Endothelial cell (in vitro differentiated cells): ENCODE measurements around the gene OR2T11. TPM values are rescaled to one million over a fixed set of nuclear protein-coding genes. Genes with fewer than 3 reads are reported as not detected.
"Not testable (repeated sequence)": the region's sequence is repeated elsewhere in the genome, so short reads cannot be mapped to it uniquely, and the experiment has no call there.

Source experiments
- DNase-seq: peaks from one replicate; pipeline ENCODE4 v3.0.0; 2021; ENCODE audit warnings: low spot score
- H3K27ac Mint-ChIP-seq: one replicate; pipeline ENCODE4 v1.8.0; 2021; ENCODE audit warnings: mixed read lengths, inconsistent platforms; ENCODE audit not compliant: unreplicated experiment
- H3K27me3 Mint-ChIP-seq: one replicate; pipeline ENCODE4 v1.8.0; 2021; ENCODE audit warnings: mild to moderate bottlenecking, moderate library complexity, mixed read lengths, inconsistent platforms; ENCODE audit not compliant: unreplicated experiment
- H3K36me3 Mint-ChIP-seq: one replicate; pipeline ENCODE4 v1.8.0; 2021; ENCODE audit warnings: mild to moderate bottlenecking, low read depth, mixed read lengths, inconsistent platforms; ENCODE audit not compliant: unreplicated experiment
- H3K4me1 Mint-ChIP-seq: one replicate; pipeline ENCODE4 v1.8.0; 2021; ENCODE audit warnings: mild to moderate bottlenecking, mixed read lengths, inconsistent platforms; ENCODE audit not compliant: unreplicated experiment
- H3K4me3 Mint-ChIP-seq: one replicate; pipeline ENCODE4 v1.8.0; 2021; ENCODE audit warnings: mild to moderate bottlenecking, mixed read lengths, inconsistent platforms; ENCODE audit not compliant: unreplicated experiment
- H3K9me3 Mint-ChIP-seq: one replicate; pipeline ENCODE4 v1.8.0; 2021; ENCODE audit warnings: mixed read lengths, inconsistent platforms; ENCODE audit not compliant: unreplicated experiment
- CTCF ChIP-seq: fragments of 200-600 bp; sonication (generic); IDR thresholded peaks from one replicate; pipeline ENCODE4 v1.5.0; 2021; ENCODE audit warnings: antibody characterized with exemption; ENCODE audit not compliant: unreplicated experiment
- total RNA-seq: library from RNA; stranded (reverse); fragmentation: NEBNext Ultra II Directional; extraction: Animal tissue kit (Norgen Biotek cat#: 25700); gene quantifications from one replicate; pipeline ENCODE4 v1.2.1, GENCODE V29; 2021; ENCODE audit not compliant: unreplicated experiment

The OR2T11 gene
- total RNA-seq, 1 donor from 2014 or later: not detected

GRCh38 chr1:248589334-248589733, 45.6 kb downstream of the OR2T11 start:
- Mint-ChIP-seq H3K4me3 (no peak overlapping the region), H3K36me3 (no peaks in the 10 kb centered on the region), H3K4me1 (no peaks in the 10 kb centered on the region), H3K9me3 (peaks cover 18% of the 10 kb centered on the region), H3K27me3 (peaks cover 2% of the 10 kb centered on the region), H3K27ac (no peak overlapping the region)
- TF ChIP-seq CTCF: no peak
- no peak for DNase-seq

- H3K27me3 Mint-ChIP-seq: no peaks in the 10 kb centered on the region
- H3K4me3 Mint-ChIP-seq: no peak overlapping the region
- TF ChIP-seq CTCF: no peak
- H3K36me3 Mint-ChIP-seq: no peaks in the 10 kb centered on the region
- peaks cover 8% of the 10 kb centered on the region for H3K9me3 Mint-ChIP-seq
- H3K27ac Mint-ChIP-seq: no peak overlapping the region
- no peaks in the 10 kb centered on the region for H3K4me1 Mint-ChIP-seq
- no peak for DNase-seq
These were observed 49.6 kb downstream of the OR2T11 start for GRCh38 chr1:248585266-248585665.

GRCh38 chr1:248576260-248576980, 58.5 kb downstream of the OR2T11 start:
- Mint-ChIP-seq H3K4me1 (no peaks in the 10 kb centered on the region), H3K4me3 (no peak overlapping the region), H3K27me3 (peaks cover 2% of the 10 kb centered on the region), H3K27ac (no peak overlapping the region), H3K9me3 (peaks cover 14% of the 10 kb centered on the region), H3K36me3 (no peaks in the 10 kb centered on the region)
- no peak for TF ChIP-seq CTCF
- no peak for DNase-seq

- DNase-seq, H3K27ac Mint-ChIP-seq, H3K27me3 Mint-ChIP-seq, H3K36me3 Mint-ChIP-seq, H3K4me1 Mint-ChIP-seq, H3K4me3 Mint-ChIP-seq: not testable (repeated sequence)
- H3K9me3 Mint-ChIP-seq: peaks cover 10% of the 10 kb centered on the region
These were observed 60.2 kb downstream of the OR2T11 start, which contains the start of gene OR2T34 for GRCh38 chr1:248574657-248575056. TSS of gene OR2T34 (minus strand) at chr1:248574757. CDS start at chr1:248574757, 0 bp downstream.

- not testable (repeated sequence) for H3K9me3 Mint-ChIP-seq
These were observed 61.0 kb downstream of the OR2T11 start for GRCh38 chr1:248573856-248574255.

More at GRCh38 chr1:248573856-248574255, 61.0 kb downstream of the OR2T11 start:
- not testable (repeated sequence) for H3K4me1 Mint-ChIP-seq, H3K27me3 Mint-ChIP-seq, H3K4me3 Mint-ChIP-seq, DNase-seq, H3K27ac Mint-ChIP-seq, H3K36me3 Mint-ChIP-seq

Other genes with a start within 250 kb of the OR2T11 start
- gene OR2T1, start 232.0 kb downstream of the OR2T11 start, total RNA-seq: not detected
- not detected for gene OR2T2, start 189.5 kb downstream of the OR2T11 start, total RNA-seq
- not detected for gene OR2T3, start 161.7 kb downstream of the OR2T11 start, total RNA-seq
- gene OR2T5, start 146.5 kb downstream of the OR2T11 start, total RNA-seq: not detected
- gene OR2G6, start 127.0 kb downstream of the OR2T11 start, total RNA-seq: not detected
- not detected for gene OR2T29, start 72.3 kb downstream of the OR2T11 start, total RNA-seq
- gene OR2T34, start 60.3 kb downstream of the OR2T11 start, total RNA-seq: not detected
- gene OR2T10, start 37.4 kb downstream of the OR2T11 start, total RNA-seq: not detected
- not detected for gene OR2T35, start 10.2 kb upstream of the OR2T11 start, total RNA-seq
- gene OR2T27, start 20.4 kb upstream of the OR2T11 start, total RNA-seq: not detected
- not detected for gene OR14I1, start 67.7 kb upstream of the OR2T11 start, total RNA-seq
- not detected for gene LYPD8, start 120.7 kb upstream of the OR2T11 start, total RNA-seq
- gene SH3BP5L, start 190.8 kb upstream of the OR2T11 start, total RNA-seq: 30.7 TPM
- 29.8 TPM for gene ZNF672, start 203.1 kb upstream of the OR2T11 start, total RNA-seq
- gene ZNF692, start 224.0 kb upstream of the OR2T11 start, total RNA-seq: 26.8 TPM